Gastroesophageal sphincter (tissue), 4 donors: ENCODE data around the gene CGB1. TPM values are rescaled to one million over a fixed set of nuclear protein-coding genes. Genes with fewer than 3 reads are reported as not detected.
"Not testable (repeated sequence)": the region's sequence is repeated elsewhere in the genome, so short reads cannot be mapped to it uniquely, and the experiment has no call there.

Experiments
- ATAC-seq: fragments of 150-250 bp; one replicate; pipeline ENCODE4 v1.9.1; 2016; ENCODE audit warnings: mild to moderate bottlenecking, moderate library complexity
- H3K27ac ChIP-seq, 4 donors: fragments of 200-600 bp; sonication (generic) in 3 of 4; 1 replicate in 3 of 4; 2 replicates in 1 of 4; pipeline ENCODE4 v1.5.1; 2016 to 2019
- H3K27me3 ChIP-seq: fragments of 200-600 bp; sonication (generic); one replicate; pipeline ENCODE4 v1.5.1; 2019
- H3K36me3 ChIP-seq, 2 donors: fragments of 200-600 bp; sonication (generic); one replicate each; pipeline ENCODE4 v1.5.1; 2019; ENCODE audit warnings: control low read depth in 1 of 2
- H3K4me1 ChIP-seq, 3 donors: fragments of 200-600 bp; sonication (generic); 1 replicate in 2 of 3; 2 replicates in 1 of 3; pipeline ENCODE4 v1.5.1; 2016 to 2019; ENCODE audit warnings: control low read depth in 2 of 3
- H3K4me3 ChIP-seq, 2 donors: fragments of 200-600 bp; sonication (generic); one replicate each; pipeline ENCODE4 v1.5.1; 2019; ENCODE audit warnings: mild to moderate bottlenecking in 1 of 2, moderate library complexity in 1 of 2
- H3K9me3 ChIP-seq, 3 donors: fragments of 200-600 bp; sonication (generic); one replicate each; pipeline ENCODE4 v1.5.1; 2017 to 2019; ENCODE audit warnings: control low read depth in 2 of 3
- CTCF ChIP-seq, 4 experiments: fragments of 200-600 bp in 2 of 4; fragments of 450-650 bp in 2 of 4; sonication (generic) in 1 of 4; IDR thresholded peaks; one replicate each; pipeline ENCODE4 v1.5.1; 2017 to 2019; ENCODE audit warnings: antibody characterized with exemption in 4 of 4, mild to moderate bottlenecking in 2 of 4, moderate library complexity in 2 of 4
- EP300 ChIP-seq: sonication (generic); formaldehyde crosslinking; IDR thresholded peaks from one replicate; pipeline ENCODE4 v1.6.1; 2017; ENCODE audit warnings: antibody characterized with exemption, mild to moderate bottlenecking
- POLR2A ChIP-seq, 2 donors: fragments of 450-650 bp; IDR thresholded peaks; one replicate each; pipeline ENCODE4 v1.6.1; 2017; ENCODE audit warnings: antibody characterized with exemption in 2 of 2, mild to moderate bottlenecking in 2 of 2, moderate library complexity in 1 of 2
- POLR2AphosphoS5 ChIP-seq: sonication (generic); formaldehyde crosslinking; IDR thresholded peaks from one replicate; pipeline ENCODE4 v1.6.1; 2017; ENCODE audit warnings: antibody characterized with exemption
- WGBS, 2 donors: methylation state at CpG; one replicate each; pipeline ENCODE4 v1.1.5; 2018; ENCODE audit warnings: low coverage in 1 of 2; 5-methylcytosine and 5-hydroxymethylcytosine counted together
- total RNA-seq, 4 donors: library from RNA; depleted of rRNA; stranded (reverse); fragments of >200 nt; gene quantifications; one replicate each; pipeline ENCODE4 v1.1.0, GENCODE V29; 2016

The CGB1 gene
- total RNA-seq, 4 donors from 2014 or later, result not detected

- not testable (repeated sequence) for H3K36me3 ChIP-seq, ATAC-seq, H3K9me3 ChIP-seq, H3K4me1 ChIP-seq, H3K4me3 ChIP-seq, H3K27ac ChIP-seq
- H3K27me3 ChIP-seq, result peaks cover 15% of the 10 kb centered on the region
- no CpG with 5 or more reads among the region's 23 CpGs for WGBS, 2 donors
Observed at GRCh38 chr19:49025599-49025998, 11.1 kb downstream of the CGB1 start.

- not testable (repeated sequence) for H3K9me3 ChIP-seq, H3K4me3 ChIP-seq, H3K27ac ChIP-seq, H3K36me3 ChIP-seq, H3K4me1 ChIP-seq, ATAC-seq
- no CpG with 5 or more reads among the region's 6 CpGs for WGBS, 2 donors
- H3K27me3 ChIP-seq, result peaks cover 20% of the 10 kb centered on the region
Observed at GRCh38 chr19:49025088-49025487, 11.6 kb downstream of the CGB1 start.

GRCh38 chr19:49024233-49024632 is 12.5 kb downstream of the CGB1 start, which contains the start of gene CGB3:
Gene CGB3, minus strand, starts transcription at chr19:49024333. Its CDS starts 362 bp downstream, at chr19:49023971.
- WGBS, 2 donors, result no CpG with 5 or more reads among the region's 15 CpGs
- peaks cover 29% of the 10 kb centered on the region for H3K27me3 ChIP-seq
- H3K4me1 ChIP-seq, ATAC-seq, H3K4me3 ChIP-seq, H3K36me3 ChIP-seq, H3K9me3 ChIP-seq, H3K27ac ChIP-seq: not testable (repeated sequence)

- TF ChIP-seq CTCF (IDR thresholded peaks at IDR 0.05) (no peak), POLR2A (IDR thresholded peaks at IDR 0.05) (no peak), POLR2AphosphoS5 (no peak), EP300 (no peak)
- H3K27me3 ChIP-seq, result peaks cover 50% of the 10 kb centered on the region
- ATAC-seq, result no peak
- no peaks in the 10 kb centered on the region for H3K36me3 ChIP-seq
- H3K9me3 ChIP-seq, result no peaks in the 10 kb centered on the region
- no peak overlapping the region for H3K27ac ChIP-seq
- WGBS, 2 donors, result 90 to 92% methylated on average over 4 to 9 of the region's 9 CpGs
- H3K4me1 ChIP-seq, result peaks cover 0 to 27% (median 7%) of the 10 kb centered on the region in 3 donors
- no peak overlapping the region for H3K4me3 ChIP-seq
Observed at GRCh38 chr19:49022116-49022515, 14.6 kb downstream of the CGB1 start.

GRCh38 chr19:49020931-49021895 is 15.5 kb downstream of the CGB1 start:
- no peak for ATAC-seq
- H3K27ac ChIP-seq, result no peak overlapping the region
- 35 to 54% methylated on average over 9 to 14 of the region's 16 CpGs for WGBS, 2 donors
- TF ChIP-seq EP300 (no peak), POLR2AphosphoS5 (no peak), POLR2A (IDR thresholded peaks at IDR 0.05) (no peak), CTCF (IDR thresholded peaks at IDR 0.05) (no peak)
- no peak overlapping the region for H3K4me3 ChIP-seq
- H3K27me3 ChIP-seq, result peaks cover 53% of the 10 kb centered on the region
- peaks cover 0 to 27% (median 7%) of the 10 kb centered on the region in 3 donors for H3K4me1 ChIP-seq
- peaks cover 0 to 3% of the 10 kb centered on the region in 2 donors for H3K36me3 ChIP-seq
- no peaks in the 10 kb centered on the region for H3K9me3 ChIP-seq

- Histone ChIP-seq H3K36me3 (peaks cover 0 to 12% of the 10 kb centered on the region in 2 donors), H3K4me3 (no peak overlapping the region), H3K9me3 (no peaks in the 10 kb centered on the region), H3K27ac (no peak overlapping the region), H3K27me3 (peaks cover 54% of the 10 kb centered on the region), H3K4me1 (peaks cover 0 to 27% (median 7%) of the 10 kb centered on the region in 3 donors)
- WGBS, 2 donors, result 50% methylated on average over 1 of the region's 11 CpGs; no CpG with 5 or more reads in 1 of the 2 donors
- no peak for ATAC-seq
- TF ChIP-seq CTCF (IDR thresholded peaks at IDR 0.05) (no peak), POLR2AphosphoS5 (no peak), EP300 (no peak), POLR2A (IDR thresholded peaks at IDR 0.05) (no peak)
Observed at GRCh38 chr19:49020342-49020741, 16.4 kb downstream of the CGB1 start.
